ENCODE measurements around the gene SPTY2D1. TPM values are rescaled to one million over a fixed set of nuclear protein-coding genes. Genes with fewer than 3 reads are reported as not detected.

The SPTY2D1 gene
- total and polyA plus RNA-seq, 12 donors: 1.9 to 18.8 (median 9.9) TPM

GRCh38 chr11:18578975-18579598 lies 55.1 kb downstream of the SPTY2D1 start:
- no peaks in the 10 kb centered on the region for H3K27me3 ChIP-seq
- no peak for DNase-seq
- H3K4me1 ChIP-seq: peaks cover 0 to 4% (median 0%) of the 10 kb centered on the region in 9 donors
- no peaks in the 10 kb centered on the region for H3K9me3 ChIP-seq
- no peak for ATAC-seq
- WGBS, 2 donors: 86 to 88% methylated on average over 14 of the region's 14 CpGs
- intact Hi-C loops (cut with DNase I): no loop called here
- peaks cover 0 to 69% (median 22%) of the 10 kb centered on the region in 9 donors for H3K36me3 ChIP-seq
- no peak overlapping the region for H3K4me3 ChIP-seq
- no peak for TF ChIP-seq CTCF (IDR thresholded peaks at IDR 0.05)
- no peak overlapping the region for H3K27ac ChIP-seq

DNA sequence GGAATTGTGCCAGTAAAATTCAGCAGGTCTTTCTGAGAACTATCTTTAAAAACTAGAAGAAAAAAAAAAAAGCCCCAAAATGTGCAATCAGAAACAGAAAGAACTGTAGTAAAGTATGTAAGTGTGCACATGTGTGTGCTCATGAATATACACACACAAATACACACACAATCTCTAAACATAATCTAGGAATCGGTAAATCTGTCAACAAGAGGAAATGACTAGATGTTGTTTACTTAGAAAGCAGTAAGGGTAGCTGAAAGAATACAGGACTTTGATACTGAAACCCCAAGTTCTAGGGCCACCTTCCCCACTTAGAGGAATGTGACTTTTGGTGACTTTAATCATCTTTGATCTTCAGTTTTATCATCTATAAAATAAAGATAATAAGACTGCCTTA lies 58.8 kb downstream of the SPTY2D1 start:
- no peak for TF ChIP-seq CTCF (IDR thresholded peaks at IDR 0.05)
- no peak for ATAC-seq
- Histone ChIP-seq H3K9me3 (no peaks in the 10 kb centered on the region), H3K4me1 (peaks cover 0 to 4% (median 0%) of the 10 kb centered on the region in 9 donors), H3K27ac (no peak overlapping the region), H3K36me3 (peaks cover 0 to 93% (median 23%) of the 10 kb centered on the region in 9 donors), H3K4me3 (no peak overlapping the region), H3K27me3 (no peaks in the 10 kb centered on the region)
- DNase-seq: no peak
- WGBS, 2 donors: 69 to 85% methylated on average over 1 of the region's 1 CpG
- intact Hi-C loops (cut with DNase I): no loop called here

DNA sequence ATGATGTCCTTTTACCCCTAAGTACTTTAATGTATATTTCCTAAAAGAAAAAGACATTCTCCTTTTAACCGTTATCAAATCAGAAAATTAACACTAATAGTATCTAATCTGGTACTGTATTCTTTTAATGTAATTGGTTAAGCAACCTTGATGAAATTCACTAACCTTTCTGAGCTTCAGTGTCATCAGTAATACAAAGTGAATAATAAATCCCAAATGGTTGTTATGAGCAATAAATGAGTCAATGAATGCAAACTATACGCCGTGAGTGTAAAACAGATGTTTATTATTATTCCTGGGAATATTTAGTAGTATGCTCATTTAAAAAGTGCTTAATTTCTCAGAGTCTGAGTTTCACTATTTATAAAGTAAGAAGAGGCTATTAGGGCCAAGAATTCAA lies 67.1 kb downstream of the SPTY2D1 start:
- H3K27ac ChIP-seq: no peak overlapping the region
- ATAC-seq: no peak
- intact Hi-C loops (cut with DNase I): no loop called here
- no peak overlapping the region for H3K4me3 ChIP-seq
- H3K4me1 ChIP-seq: no peaks in the 10 kb centered on the region
- TF ChIP-seq CTCF (IDR thresholded peaks at IDR 0.05): no peak
- H3K36me3 ChIP-seq: peaks cover 0 to 99% (median 34%) of the 10 kb centered on the region in 9 donors
- DNase-seq: no peak
- H3K27me3 ChIP-seq: no peaks in the 10 kb centered on the region
- H3K9me3 ChIP-seq: no peaks in the 10 kb centered on the region
- WGBS, 2 donors: 98% methylated on average over 3 of the region's 3 CpGs

DNA sequence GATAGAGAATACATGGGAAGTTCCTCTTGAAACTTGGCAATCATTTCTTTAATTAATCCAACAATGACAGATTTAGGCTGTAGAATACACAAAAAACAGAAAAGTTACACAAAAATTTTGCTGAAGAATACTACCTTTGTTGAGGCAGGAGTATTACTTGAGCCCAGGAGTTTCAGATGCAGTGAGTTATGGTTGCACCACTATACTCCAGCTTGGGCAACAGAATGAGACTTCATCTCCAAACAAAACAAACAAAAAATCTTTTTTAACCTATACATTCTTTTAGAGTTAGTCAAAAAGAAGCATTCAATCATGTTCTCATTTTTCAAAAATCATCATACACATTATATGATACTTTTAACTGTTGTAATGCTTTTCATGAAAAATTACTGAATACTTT lies 67.7 kb downstream of the SPTY2D1 start:
- DNase-seq (no peak), ATAC-seq (no peak)
- Histone ChIP-seq H3K36me3 (peaks cover 0 to 99% (median 36%) of the 10 kb centered on the region in 9 donors), H3K4me3 (no peak overlapping the region), H3K9me3 (no peaks in the 10 kb centered on the region), H3K4me1 (no peaks in the 10 kb centered on the region), H3K27me3 (no peaks in the 10 kb centered on the region), H3K27ac (no peak overlapping the region)
- intact Hi-C loops (cut with DNase I): no loop called here
- TF ChIP-seq CTCF (IDR thresholded peaks at IDR 0.05): no peak

Measured in heart right ventricle (tissue), 16 donors.